HG02642 (cell line): ENCODE data around the gene STPG4.

Experiments
- ATAC-seq: cut with Tn5 transposase; IDR thresholded peaks from one replicate; pipeline ENCODE4 v1.9.1; 2021; ENCODE audit warnings: mild to moderate bottlenecking; ENCODE audit not compliant: unreplicated experiment, poor library complexity

Gene STPG4

DNA sequence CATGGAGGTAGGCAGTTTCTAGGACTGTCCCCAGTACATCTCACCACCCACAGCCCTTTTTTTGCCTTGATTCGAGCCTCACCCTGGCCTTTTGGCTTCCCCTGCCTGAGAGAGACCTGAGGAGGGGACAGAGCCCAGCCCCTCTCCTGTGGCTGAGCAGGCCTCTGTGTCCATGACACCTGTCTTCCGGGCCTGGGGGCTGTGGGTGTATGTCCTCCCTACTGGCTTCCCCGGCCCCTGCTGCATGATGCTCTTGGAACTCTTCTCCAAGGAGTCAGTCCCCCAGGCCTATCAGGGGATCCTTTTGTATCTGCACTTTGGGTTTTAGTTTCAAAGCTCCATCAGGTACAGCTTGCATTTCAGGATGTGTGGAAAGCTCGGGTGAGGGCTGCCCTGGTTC, 80.4 kb downstream of the STPG4 start:
- ATAC-seq, result no peak

DNA sequence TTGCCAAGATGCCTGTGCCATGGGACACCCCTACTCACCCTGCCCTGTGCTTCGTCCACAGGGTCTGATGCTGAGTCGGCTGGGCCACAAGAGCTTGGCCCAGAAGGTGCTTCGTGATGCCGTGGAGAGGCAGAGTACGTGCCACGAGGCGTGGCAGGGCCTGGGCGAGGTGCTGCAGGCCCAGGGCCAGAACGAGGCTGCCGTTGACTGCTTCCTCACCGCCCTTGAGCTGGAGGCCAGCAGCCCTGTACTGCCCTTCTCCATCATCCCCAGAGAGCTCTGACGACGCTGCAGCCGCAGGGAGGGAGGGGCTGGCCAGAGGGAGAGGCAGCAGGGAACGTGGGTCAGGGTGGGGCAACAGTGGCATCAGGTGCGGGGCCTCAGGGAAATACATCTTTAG, 81.5 kb downstream of the STPG4 start:
- no peak for ATAC-seq

DNA sequence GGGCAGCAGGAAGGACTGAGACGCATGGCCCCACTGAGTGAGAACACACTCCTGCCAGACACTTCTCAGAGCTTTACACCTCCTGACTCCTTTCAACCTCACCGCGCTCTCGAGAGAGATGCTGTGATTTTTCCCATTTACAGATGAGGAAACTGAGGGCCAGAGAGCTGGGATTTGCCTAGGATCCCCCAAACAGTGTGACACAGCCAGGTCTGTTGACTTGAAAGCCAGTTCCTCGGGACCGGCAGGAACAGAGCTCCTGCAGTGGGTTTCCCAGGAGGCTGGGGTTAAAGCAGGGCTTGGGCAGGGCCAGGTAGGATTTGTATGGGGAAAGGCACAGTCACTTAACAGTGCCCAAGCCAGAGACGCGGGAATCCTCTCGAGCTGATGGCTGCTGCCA, 81.9 kb downstream of the STPG4 start:
- no peak for ATAC-seq

DNA sequence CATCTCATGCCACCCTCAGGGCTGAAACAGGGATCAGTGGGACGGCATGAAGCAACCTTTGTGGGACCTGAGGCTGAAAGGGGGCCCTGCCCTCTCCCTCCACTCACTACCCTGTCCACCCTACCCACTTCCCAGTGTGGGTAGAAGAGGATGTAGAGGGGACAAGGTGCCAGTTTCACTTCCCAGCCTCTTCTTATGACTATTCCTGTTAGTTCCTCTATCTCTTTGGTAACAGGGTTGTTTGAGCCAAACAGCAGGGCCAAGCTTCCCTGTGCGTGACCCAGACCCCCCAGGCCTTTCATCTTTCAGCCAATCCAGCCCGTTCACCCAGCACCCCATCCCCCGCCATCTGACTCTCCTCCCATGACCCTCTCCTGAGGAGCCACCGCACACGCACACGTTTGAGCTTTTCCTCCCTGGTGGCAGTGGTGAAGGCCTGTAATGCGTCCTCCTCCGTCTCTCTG, 82.3 kb downstream of the STPG4 start:
- ATAC-seq, result no peak

DNA sequence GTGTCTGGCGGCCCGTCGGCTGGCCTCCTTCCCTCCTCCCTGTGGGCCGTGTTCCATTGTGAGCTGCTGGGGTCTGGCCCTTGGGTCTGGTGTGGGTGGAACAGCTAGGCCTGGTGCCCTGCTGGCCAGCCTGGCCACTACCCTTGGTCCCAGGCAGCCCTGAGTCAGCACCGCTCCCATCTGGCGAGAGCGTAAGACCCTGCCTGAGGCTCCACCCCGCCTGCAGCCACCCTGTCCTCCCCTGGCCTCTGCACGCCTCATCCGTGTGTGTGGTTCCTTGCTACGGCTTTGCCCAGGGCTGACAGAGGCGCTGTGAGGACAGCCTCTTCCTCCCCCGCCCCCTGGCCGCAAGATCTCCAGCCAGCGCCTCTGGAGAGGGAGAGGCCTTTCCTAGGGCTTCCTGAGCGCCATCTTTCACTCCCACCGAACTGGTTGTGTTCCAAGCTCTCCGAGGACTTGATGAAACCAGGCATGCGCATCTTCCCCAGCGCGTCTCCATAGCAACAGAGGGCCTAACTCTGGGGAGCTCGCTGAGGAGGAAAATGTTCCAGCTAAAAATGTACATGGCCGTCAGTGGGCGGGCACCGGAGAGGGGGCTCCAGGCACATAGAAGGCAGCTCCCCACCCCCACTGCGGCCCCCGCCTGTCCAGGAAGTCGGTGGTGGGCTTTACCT, 83.0 kb downstream of the STPG4 start:
- ATAC-seq, result no peak

GRCh38 chr2:47070920-47071824, 83.9 kb downstream of the STPG4 start:
- ATAC-seq, result peak; percentile 74

DNA sequence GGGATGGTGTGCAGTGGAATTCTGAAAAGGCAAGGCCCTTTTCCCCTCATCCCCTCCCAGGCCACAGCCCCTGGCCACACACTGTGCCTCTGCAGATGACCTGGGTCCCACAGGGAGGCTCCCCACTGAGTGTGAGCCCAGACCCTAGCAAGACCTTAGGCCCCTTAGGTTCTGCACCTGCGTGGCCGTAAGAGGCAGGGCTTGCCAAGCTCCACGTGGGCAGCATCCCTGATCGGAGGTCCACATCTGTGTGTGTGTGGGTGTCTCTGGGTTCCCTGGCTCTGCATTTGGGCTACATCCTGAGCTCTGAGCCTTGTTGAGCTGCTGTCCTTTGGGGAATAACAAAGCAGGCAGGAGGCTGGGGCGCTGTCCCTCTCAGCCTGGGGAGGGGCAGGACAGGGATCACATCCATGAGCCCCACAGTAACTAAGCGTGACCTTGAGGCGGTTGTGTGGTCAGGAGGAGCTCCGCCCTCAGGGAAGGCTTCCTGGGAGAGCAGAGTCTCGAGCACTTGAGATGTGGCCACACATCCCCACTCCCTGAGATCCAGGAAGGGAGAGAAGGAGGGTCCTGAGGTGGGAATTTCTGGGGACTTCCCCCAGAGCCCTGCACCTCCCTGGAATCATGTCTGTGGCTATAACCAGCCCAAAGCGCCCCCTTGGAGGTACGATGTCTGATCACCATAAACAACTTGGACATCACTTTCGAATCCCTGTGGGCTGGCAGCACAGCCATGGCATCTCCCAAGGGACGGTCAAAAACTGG, 84.8 kb downstream of the STPG4 start:
- no peak for ATAC-seq

DNA sequence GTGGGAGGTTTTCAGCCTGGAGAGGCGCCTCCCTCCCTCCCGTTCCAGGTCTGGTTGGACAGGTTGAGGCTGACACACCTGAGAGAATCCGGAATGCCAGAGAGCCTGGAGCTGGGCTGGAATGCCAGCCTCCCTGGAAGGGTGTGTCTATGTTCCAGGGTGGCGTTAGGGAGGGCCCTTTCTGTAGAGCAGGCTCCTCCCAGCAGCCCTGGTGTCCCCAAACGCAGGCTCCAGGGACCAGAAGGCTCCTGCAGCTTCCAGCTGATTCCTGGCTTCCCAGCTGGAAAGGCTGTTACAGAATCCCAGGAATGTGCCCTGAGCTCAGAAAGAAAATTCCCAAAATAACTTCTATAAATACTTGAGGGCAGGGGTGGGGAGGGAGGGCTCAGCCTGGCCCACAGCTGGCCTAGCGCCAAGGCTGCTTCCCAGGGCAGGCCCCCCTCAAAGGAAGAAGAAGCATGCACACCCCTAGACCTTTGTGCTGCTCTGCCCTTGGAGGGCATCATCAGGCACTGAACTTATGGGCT, 85.4 kb downstream of the STPG4 start:
- no peak for ATAC-seq

GRCh38 chr2:47068981-47069627, 86.0 kb downstream of the STPG4 start:
- ATAC-seq, result no peak

DNA sequence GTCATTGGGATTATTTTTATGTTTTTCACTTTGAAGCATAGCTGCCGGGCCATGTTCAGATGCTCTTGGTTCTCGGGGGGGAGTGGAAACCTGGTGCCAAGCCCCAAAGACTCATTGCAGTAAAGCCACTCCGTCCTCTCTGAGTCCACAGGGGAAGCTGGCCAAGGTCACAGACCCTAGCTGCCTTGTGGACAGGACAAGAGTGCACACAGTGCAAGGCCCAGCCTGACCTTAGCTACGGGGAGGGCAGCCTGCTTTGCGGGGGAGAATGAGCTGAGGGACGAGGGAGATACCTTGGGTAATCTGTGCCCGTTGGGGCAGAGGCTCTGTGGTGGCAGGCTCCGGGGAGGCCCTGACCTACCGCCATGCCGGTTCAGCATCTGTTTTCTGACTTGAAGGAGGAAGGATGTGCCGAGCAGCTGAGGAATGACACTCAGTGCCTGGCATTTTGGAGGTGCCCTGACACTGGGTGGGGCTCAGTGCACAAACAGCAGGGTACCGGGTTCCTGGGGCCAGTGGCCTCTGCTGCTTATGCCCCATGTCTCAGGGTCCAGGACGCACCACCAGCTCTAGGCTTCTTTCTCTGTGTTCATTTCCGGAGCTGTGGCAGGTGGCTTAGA, 87.2 kb downstream of the STPG4 start:
- no peak for ATAC-seq

DNA sequence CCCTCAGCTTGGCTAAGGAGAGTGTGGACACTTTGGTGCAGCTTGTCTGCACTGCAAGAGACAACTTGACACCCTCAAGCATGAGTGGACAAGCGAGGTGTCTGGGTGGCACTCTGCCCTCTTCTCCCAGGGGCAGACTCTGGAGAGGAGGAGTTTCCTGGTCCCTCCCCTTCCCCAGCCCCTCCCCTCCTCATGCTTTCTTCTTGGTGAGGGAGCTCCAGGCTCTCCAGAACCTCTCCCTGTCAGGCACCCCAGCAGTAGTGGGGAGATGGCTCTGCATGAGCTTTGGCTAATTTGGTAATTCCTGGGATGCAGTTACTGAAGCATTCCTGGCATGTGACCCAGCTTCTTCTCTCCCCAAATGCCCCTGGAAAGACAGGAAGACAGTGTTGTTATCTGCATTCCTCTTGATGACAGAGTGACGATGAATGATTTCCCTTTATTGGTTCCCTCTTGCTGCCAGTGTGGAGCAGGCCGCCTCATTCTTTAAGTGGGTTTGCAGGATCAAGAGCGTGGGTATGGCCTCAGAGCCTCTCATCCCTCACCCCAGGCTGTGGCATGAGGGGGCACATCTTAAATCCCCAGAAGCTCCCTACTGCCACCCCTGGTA, 89.2 kb downstream of the STPG4 start:
- ATAC-seq, result no peak

DNA sequence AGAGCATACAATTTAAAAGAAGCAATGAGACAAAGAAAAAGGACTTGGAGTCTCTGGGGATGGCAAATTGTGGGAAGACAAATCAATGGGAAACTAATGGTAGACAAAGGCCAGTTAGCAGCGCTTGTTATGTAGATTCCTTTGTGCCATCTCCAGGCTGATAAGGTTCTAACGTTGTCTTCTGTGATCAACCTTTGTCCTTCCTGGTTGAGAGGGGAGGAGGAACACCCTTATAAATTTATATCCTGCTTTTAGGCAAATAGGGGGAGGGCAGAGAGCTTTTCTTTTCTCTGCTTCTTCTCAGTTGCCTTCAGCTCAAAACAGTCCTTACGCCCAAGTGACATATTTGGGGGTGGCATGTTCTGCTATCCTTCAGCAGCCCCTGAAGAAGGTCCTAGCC, 89.8 kb downstream of the STPG4 start:
- no peak for ATAC-seq

- ATAC-seq, result no peak
Observed at GRCh38 chr2:47064106-47064505, 91.0 kb downstream of the STPG4 start.

- ATAC-seq, result no peak
Observed at GRCh38 chr2:47063538-47063930, 91.6 kb downstream of the STPG4 start.

DNA sequence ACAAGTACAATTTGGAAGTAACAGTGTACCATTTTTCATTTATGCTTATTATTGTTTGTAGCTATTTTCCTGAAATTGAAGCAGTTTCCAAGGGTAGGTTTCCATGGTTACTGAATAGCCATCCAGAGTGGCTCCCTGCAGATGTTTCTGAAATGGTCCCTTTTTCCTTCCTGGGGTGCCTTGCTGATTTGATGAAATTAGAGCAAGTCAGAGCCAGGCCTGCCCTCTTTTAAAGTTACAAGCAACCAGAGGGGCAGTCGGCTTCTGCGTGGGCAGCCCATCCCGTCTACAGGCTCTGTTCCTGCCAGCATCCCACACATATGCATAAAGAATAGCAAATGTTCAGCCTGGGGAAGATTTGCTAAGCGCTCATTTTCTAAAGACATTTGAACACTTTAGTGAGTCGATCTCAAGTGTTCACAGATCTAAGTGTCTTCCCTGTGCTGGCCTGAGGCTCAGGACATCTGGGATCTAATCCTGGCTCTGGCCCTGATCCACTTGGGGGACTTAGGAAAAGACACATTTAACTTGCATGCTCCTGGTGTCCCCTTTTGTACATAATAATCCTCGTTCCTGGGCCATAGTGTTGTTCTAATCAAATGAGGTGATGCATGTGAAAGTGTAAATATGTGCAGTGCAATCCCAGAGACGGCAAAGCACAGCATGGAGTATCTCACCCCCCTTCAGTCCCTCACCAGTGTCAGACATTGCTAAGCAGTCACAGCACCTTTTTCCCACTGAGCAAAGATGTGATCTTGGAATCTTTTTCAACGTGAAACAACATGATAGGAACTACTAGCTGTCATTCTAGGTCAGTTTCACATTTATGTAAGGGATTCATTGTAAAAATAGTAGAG, 92.2 kb downstream of the STPG4 start:
- no peak for ATAC-seq

DNA sequence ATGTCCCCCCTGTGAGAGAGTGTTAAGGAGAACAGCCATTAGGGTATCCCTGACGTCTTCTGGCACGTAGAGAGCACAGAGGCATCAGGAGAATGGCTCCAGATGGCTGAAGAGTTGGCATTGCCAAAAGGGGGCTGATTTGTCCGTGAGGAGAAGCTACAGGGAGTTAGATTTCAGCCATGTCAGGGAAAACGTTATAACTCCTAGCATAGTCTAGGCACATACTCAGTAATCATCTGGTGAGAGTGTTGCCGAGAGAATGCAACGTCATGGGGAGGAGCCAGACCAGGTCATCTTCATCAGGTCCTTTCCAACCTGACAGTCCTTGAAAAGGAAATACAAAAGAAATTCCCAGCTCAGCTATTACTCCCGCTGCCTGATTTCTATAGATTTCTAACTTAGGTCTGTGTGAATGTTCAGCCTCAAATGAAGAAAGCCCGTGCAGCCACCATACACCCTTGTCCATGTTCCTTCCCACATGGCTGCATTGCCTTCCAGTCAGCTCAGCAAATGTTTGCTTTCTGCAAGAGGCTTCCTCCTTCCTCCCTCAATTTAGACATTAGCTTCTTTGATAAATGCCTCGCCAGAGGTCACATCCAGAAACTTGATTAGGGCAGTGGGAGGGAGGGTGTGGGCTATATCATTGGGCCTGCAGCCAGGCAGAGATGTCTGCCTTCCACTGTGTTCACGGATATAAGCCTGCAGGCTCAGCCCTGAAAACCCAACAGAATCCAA, 93.0 kb downstream of the STPG4 start:
- ATAC-seq, result no peak

DNA sequence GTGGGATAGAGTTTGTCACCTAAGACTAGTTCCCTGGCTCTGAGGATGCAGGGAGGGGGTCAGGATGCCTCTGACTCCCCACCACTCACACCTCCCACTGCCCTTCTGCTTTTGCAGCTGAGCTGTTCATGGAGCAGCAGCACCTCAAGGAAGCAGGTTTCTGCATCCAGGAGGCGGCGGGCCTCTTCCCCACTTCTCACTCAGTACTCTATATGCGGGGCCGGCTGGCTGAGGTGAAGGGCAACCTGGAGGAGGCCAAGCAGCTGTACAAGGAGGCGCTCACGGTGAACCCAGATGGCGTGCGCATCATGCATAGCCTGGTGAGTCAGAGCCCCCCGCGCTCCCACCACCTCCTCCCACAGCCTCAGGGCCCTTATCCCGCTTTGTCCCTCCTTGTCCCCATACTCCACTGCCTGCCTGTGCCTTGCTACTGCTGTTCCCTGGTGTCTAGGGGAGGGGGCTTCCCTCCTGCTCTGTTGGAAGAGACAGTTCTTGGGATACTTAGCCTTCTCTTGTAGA, 94.4 kb downstream of the STPG4 start:
- no peak for ATAC-seq
